GM12865 (cell line): ENCODE measurements around the gene SERPINE1.
"Not testable (repeated sequence)": the region's sequence is repeated elsewhere in the genome, so short reads cannot be mapped to it uniquely, and the experiment has no call there.

Source experiments
- DNase-seq: peaks from one replicate; pipeline ENCODE4 v3.0.0; 2010; ENCODE audit warnings: low read depth
- H3K4me3 ChIP-seq: 2 replicates; pipeline ENCODE4 v1.5.1; 2011; ENCODE audit warnings: mild to moderate bottlenecking, low read depth, low read length, control low read depth
- TF ChIP-seq, protein P1 (sequence below): IDR thresholded peaks from 2 replicates; pipeline ENCODE4 v1.5.1; 2011; ENCODE audit warnings: low read length, control low read depth, low read depth, inconsistent platforms; ENCODE audit not compliant: insufficient read depth; ENCODE audit errors: missing control alignments

The SERPINE1 gene

DNA sequence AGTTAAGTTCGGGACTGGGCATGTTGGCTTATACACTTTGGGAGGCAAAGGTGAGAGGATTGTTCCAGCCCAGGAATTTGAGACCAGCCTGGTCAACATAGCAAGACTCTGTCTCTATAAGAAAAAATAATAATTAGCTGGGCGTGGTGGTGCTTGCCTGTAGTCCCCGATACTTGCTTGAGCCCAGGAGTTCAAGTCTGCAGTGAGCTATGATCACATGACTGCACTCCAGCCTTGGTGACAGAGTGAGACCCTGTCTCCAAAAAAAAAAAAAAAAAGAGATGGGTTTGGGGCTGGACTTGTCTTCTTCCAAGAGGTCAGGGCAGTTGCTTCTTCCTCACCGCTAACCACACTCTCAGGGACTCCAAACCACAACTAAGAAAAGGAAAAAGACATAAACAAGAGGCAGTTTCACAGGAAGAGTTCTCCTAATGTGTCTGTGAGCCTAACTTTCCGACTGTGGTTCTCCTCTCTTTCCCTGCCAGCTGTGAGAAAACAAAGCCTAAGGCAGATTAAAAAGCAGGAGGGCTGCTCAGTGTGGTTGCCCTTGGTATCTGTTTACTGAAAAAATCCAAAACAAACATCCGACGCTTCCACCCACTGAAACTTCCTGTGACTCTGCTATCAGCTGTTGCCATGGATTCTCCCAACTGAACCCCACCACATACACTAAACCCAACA, 2.4 kb upstream of the SERPINE1 start:
- TF ChIP-seq, protein P1, sequence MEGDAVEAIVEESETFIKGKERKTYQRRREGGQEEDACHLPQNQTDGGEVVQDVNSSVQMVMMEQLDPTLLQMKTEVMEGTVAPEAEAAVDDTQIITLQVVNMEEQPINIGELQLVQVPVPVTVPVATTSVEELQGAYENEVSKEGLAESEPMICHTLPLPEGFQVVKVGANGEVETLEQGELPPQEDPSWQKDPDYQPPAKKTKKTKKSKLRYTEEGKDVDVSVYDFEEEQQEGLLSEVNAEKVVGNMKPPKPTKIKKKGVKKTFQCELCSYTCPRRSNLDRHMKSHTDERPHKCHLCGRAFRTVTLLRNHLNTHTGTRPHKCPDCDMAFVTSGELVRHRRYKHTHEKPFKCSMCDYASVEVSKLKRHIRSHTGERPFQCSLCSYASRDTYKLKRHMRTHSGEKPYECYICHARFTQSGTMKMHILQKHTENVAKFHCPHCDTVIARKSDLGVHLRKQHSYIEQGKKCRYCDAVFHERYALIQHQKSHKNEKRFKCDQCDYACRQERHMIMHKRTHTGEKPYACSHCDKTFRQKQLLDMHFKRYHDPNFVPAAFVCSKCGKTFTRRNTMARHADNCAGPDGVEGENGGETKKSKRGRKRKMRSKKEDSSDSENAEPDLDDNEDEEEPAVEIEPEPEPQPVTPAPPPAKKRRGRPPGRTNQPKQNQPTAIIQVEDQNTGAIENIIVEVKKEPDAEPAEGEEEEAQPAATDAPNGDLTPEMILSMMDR, result no peak
- H3K4me3 ChIP-seq, result no peak overlapping the region
- no peak for DNase-seq

DNA sequence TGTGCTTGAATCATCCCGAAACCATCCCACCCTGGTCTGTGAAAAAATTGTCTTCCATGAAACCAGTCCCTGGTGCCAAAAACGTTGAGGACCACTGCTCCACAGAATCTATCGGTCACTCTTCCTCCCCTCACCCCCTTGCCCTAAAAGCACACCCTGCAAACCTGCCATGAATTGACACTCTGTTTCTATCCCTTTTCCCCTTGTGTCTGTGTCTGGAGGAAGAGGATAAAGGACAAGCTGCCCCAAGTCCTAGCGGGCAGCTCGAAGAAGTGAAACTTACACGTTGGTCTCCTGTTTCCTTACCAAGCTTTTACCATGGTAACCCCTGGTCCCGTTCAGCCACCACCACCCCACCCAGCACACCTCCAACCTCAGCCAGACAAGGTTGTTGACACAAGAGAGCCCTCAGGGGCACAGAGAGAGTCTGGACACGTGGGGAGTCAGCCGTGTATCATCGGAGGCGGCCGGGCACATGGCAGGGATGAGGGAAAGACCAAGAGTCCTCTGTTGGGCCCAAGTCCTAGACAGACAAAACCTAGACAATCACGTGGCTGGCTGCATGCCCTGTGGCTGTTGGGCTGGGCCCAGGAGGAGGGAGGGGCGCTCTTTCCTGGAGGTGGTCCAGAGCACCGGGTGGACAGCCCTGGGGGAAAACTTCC, 784 bp upstream of the SERPINE1 start:
- TF ChIP-seq, protein P1, result no peak
- H3K4me3 ChIP-seq, result no peak overlapping the region
- DNase-seq, result peak; percentile 76

DNA sequence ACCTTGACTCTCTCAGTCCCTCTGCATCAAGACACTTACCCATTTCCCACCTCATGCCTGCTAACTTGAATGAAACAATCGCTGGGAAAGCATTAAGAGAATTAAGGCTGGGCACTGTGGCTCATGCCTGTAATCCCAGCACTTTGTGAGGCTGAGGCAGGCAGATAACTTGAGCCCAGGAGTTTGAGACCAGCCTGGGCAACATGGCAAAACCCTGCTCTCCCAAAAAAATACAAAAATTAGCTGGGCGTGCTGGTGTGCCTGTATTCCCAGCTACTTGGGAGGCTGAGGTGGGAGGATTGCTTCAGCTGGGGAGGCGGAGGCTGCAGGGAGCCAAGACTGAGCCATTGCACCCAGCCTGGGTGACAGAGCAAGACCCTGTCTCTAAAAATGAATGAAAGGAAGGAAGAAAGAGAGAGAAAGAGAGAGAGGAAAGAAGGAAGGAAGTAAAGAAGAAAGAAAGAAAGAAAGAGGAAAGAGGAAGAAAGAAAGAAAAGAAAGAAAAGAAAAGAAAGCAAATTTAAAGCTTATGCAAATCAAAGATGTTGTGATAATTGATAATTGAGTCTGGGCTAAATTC, 646 bp downstream of the SERPINE1 start:
- H3K4me3 ChIP-seq, result peak overlapping the region; percentile 8; the same call in 1 of the 2 replicates
- no peak for DNase-seq
- TF ChIP-seq, protein P1, result no peak

DNA sequence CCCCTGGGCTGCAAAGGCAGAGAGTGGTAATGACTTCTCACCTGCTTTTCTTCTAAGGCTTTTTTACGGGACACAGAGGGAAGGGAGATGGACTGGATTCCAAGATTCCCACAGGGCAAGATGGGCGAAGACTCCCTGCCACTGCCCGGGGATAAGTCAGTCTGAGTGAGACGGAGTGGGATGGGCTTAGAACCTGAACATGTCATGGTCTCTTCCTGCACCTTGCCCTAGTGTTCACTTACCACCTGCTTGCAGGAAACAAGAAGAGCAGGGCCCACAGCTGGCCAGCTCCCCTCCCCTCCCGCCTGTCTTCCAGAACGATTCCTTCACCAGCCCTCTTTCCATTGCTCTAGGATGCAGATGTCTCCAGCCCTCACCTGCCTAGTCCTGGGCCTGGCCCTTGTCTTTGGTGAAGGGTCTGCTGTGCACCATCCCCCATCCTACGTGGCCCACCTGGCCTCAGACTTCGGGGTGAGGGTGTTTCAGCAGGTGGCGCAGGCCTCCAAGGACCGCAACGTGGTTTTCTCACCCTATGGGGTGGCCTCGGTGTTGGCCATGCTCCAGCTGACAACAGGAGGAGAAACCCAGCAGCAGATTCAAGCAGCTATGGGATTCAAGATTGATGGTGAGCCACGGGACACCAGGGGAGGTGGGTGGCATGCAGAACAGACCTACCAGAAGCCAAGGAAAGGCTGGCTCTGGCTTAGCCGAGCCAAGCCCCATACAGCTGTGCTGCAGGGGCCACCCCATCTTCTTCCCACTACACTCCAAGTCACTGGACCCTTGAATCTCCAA, 1.3 kb downstream of the SERPINE1 start:
- no peak overlapping the region for H3K4me3 ChIP-seq
- DNase-seq, result no peak
- TF ChIP-seq, protein P1, result no peak

DNA sequence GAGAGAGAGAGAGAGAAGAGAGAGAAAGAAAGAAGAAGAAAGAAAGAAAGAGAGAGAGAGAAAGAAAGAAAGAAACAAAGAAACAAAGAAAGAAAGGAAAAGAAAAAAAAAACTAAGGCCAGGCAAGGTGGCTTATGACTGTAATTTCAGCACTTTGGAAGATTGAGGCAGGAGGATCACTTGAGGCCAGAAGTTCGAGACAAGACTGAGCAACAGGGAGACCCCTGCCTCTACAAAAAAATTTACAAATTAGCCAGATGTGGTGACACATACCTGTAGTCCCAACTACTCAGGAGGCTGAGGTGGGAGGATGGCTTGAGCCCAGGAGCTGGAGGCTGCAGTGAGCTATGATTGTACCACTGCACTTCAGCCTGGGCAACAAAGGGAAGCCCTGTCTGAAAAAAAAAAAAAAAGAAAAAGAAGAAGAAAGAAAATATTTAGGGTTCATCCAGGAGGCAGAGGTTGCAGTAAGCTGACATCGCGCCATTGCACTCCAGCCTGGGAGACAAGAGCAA, 2.8 kb downstream of the SERPINE1 start:
- H3K4me3 ChIP-seq, result no peak overlapping the region
- TF ChIP-seq, protein P1, result no peak
- DNase-seq, result no peak

DNA sequence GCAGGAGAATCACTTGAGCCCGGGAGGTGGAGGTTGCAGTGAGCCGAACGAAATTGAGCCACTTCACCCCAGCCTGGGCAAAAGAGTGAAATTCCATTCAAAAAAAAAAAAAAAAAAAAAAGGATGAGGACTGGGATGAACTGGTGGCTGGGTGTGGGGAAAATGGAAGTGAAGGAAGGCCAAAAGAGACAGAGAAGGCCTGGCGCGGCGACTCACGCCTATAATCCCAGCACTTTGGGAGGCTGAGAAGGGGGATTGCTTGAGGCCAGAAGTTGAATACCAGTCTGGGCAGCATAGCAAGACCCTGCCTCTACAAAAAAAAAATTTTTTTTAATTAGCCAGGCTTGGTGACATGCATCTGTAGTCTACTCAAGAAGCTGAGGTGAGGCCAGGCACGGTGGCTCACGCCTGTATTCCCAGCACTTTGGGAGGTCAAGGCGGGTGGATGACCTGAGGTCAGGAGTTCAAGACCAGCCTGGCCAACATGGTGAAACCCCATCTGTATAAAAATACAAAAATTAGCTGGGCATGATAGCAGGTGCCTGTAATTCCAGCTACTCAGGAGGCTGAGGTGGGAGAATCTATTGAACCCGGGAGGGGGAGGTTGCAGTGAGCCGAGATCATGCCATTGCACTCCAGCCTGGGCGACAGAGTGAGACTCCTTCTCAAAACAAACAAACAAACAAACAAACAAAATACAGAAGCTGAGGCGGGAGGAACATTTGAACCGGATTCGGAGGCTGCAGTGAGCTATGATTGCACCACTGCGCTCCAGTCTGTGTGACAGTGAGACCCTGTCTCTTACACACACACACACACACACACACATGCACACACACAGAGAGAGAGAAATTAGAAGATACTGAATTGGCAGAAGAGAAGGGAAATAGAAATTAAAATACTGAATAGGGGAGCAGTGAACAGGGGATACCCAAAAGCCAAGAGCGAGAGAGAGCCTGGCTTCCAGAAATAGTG, 6.0 kb downstream of the SERPINE1 start:
- not testable (repeated sequence) for DNase-seq, H3K4me3 ChIP-seq
